NCI-H748 (cell line): Measurements from ENCODE around the gene KL.

ENCODE experiments used
- DNase-seq: peaks from one replicate; lab custom pipeline; 2025; ENCODE audit not compliant: unreplicated experiment; lab: John Stamatoyannopoulos, UW

The KL gene

GRCh38 chr13:33033986-33034385 lies 17.8 kb downstream of the KL start:
- no peak for DNase-seq

- DNase-seq, result no peak
These were observed 18.8 kb downstream of the KL start for GRCh38 chr13:33034882-33035520.

- DNase-seq, result no peak
These were observed 21.4 kb downstream of the KL start for GRCh38 chr13:33037673-33038072.

DNA sequence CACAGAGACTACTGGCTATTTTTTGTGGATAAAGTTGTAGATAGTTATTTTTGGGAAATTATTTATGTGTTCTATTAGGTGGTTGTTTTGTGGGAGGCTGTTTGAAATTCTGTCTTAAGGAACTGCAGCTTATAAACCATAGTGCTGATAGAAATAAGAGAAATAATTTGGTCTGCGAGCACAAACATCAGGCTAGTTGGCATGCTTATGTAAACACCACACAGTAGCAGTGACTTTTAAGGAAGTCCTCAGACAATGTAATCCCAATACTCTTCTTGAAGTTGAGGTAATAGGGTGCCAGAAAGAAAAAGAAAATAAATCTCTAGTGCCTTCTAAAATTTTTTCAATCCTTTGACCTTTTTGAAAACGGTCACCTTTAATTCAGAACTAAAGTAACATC lies 23.9 kb downstream of the KL start:
- no peak for DNase-seq

DNA sequence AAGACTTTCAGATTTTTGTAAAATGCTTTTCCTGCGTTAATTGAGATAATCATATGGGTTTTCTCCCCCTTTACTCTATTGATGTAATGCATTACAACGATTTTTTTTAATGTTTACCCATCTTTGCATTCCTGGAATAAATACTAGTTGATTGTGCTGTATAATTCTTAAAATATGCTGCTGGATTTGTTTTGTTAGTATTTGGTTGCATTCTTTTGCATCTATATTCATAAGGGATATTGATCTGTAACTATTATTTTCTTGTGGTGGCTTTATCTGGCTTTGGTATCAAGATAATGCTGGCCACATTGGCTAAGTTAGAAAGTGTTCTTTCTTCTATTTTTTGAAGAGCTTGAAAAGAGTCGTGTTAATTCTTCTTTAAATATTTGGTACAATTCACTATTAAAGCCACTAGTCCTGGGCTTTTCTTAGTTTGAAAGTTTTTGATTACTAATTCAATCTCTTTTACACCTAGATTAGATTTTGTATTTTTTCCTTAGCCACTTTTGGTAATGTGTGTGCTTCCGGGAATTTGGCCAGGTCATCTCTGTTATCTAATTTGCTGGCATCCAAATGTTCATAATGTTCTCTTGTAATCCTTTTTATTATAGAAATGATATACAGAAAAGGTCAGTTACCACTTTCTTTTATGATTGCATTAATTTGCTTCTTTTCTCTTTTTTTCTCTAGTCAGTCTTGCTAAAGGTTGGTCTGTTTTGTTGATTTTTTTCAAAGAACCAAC lies 29.8 kb downstream of the KL start:
- no peak for DNase-seq

DNA sequence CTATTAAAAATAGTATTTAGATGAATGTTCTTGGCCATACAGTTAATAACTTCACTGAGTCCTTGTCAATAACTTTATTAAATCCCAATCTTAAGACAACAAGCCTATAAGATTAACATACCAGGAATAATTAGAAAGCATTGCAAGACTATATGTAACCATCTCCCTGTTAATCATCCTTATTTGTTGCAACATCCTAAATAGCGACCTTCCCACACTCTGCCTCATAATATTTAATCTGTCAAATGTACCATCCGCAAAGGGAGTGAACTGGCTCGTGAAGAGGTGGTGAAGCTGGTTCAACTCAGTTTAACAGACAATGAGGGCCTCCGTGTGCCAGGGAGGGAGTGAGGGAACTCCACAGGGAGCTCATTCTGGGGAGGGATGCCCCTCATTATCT lies 33.9 kb downstream of the KL start:
- DNase-seq, result no peak

- no peak for DNase-seq
These were observed 35.4 kb downstream of the KL start for GRCh38 chr13:33051632-33052031.

GRCh38 chr13:33052506-33053280 lies 36.5 kb downstream of the KL start:
- no peak for DNase-seq

DNA sequence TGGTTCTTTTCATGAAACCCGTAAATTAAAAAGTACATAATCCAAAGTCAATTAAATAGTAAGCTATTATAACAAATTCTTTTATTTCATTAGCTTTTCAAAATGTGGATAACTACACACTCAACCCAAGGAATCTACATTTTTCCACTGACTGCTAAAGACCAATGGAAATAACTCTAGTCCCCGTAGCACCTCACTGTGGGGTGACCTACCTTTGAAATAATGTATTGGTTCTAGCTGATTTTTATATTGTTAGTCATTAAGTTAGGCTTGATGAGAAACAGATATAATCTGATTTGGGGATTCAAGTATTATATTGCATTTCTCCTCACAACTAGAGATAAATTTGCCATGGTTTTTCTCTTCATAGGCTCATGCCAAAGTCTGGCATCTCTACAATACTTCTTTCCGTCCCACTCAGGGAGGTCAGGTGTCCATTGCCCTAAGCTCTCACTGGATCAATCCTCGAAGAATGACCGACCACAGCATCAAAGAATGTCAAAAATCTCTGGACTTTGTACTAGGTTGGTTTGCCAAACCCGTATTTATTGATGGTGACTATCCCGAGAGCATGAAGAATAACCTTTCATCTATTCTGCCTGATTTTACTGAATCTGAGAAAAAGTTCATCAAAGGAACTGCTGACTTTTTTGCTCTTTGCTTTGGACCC lies 37.3 kb downstream of the KL start:
- DNase-seq, result no peak

GRCh38 chr13:33057019-33057780 lies 41.0 kb downstream of the KL start:
- DNase-seq, result peak; percentile 60

- no peak for DNase-seq
These were observed 42.6 kb downstream of the KL start for GRCh38 chr13:33058776-33059327.

DNA sequence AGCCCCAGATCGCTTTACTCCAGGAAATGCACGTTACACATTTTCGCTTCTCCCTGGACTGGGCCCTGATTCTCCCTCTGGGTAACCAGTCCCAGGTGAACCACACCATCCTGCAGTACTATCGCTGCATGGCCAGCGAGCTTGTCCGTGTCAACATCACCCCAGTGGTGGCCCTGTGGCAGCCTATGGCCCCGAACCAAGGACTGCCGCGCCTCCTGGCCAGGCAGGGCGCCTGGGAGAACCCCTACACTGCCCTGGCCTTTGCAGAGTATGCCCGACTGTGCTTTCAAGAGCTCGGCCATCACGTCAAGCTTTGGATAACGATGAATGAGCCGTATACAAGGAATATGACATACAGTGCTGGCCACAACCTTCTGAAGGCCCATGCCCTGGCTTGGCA lies 44.6 kb downstream of the KL start:
- DNase-seq, result no peak

DNA sequence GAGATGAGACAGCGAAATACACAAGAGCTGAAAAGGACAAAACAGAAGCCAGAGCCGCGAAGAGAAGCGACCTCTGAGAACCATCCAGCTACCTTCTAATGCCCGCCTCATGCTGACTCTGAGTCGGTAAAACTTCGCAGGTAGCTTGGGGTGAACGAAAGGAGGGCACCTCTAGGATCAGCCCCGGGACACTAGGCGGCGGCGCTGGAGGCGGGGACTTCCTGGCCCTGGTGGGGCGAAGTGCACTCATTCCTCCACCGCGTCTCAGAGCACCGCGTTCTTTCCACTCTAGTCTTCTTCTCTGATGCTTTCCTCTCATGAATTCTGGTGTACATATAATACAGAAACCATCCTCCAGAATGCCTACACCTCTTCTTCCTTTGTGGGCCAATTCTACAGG lies 50.1 kb downstream of the KL start:
- no peak for DNase-seq

GRCh38 chr13:33069365-33069764 lies 53.1 kb downstream of the KL start:
- peak; percentile 49 for DNase-seq

- no peak for DNase-seq
These were observed 54.5 kb downstream of the KL start for GRCh38 chr13:33070713-33071112.

DNA sequence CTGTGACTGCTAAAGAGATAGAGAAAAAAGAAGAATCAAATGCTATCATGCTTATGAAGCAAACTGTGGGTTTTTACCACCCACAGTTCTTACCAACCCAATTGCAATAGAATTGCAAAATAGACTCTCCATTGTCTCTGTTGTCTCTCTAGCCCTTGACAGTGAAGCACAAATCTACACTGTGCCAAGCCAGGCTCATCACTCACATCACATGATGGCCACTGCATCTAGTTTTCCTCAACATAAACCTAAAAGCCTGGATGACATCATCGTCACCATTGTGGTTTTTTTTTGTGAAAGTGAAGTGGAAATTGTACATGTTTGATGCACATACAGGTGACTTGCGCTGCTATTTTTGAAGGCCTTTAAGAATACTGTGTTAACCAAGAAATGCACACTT lies 56.1 kb downstream of the KL start:
- peak; percentile 52 for DNase-seq

DNA sequence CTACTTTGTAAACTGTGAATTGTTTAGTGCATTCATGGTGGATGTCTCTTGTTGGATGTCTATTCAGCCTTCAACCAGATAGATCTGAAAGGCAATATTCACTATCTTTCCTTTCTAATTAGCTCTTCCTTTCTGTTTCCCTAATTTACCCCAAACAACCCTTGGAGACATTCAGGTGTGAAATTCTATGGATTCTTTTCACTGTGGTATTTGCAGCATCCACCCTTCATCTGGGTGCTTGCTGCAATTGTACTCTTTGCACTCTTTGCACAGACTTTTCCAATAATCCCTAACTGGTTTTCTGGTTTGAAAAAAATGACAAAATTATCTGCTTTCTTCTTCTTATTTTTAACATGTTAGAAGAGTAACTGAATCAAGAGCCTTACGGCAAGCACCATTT lies 56.5 kb downstream of the KL start:
- DNase-seq, result no peak

DNA sequence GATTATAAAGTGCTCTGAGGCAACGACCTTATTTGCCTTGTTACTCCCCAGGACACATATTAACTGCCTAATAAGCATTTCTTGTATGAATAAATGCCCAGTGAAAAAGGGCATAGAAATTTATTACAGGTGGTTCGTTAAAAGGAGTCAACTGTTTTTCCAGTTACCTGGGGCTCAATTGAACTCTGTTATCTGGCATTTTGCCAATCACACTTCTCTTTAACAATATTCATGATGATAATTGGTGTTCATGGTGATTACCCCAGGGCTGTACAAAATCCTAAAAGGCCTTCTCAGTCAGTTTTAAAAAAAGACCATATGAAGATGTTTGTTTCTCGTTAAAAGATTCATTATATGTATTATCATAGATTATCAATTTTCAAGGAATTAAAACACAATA lies 57.1 kb downstream of the KL start:
- DNase-seq, result peak; percentile 96

DNA sequence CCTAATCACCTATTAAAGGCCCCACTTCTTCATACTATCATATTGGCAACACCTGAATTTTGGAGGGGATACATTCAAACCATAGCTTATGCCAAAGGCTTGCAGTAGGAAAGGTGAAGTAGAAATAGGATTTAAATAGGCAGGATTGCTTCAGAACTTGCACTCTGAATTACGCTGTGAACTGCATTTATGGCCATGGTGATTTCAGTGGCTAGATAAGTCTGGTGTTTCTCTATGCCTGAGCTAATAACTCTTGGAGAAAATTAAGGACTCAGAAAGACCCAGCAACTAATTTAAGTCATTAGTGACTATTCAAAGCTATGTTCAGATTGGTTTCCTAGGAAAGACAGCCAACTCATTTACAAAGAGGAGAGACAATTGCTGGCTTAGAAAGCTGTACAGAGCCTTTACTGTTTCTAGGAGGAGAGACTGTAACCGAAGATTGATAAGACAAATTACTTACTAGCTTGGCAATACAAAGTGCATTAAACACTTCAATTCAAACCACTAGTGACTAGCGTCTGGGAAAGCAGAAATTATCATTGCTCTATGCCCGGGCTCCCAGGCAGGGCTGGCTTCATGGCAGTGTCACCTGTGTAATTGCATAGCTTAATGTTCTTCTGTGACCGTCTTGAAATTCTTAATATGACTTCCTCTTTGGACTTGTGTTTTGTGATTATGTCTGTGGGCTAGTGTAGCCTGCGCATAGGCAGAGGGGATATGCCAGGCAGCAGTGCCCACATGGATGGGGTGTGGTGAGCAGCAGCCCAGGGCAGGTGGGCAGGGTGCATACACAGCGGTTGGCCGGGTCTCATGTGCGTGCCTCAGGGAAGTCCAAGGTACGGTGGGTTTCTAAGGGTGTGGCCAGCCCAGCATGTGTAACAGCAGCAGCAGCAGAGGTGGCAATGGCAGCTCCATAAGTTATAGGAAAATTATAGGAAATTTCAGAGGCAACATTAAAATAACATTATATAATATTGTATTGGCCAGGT lies 60.1 kb downstream of the KL start:
- DNase-seq, result no peak
